Neural progenitor cell (in vitro differentiated cells): ENCODE results near the gene TRPV5.

Source experiments
- CTCF ChIP-seq: fragments of 200-600 bp; sonication (generic); IDR thresholded peaks from 2 replicates; pipeline ENCODE4 v1.5.1; 2017; ENCODE audit warnings: antibody characterized with exemption, mild to moderate bottlenecking
- EZH2 ChIP-seq: fragments of 200-600 bp; sonication (generic); IDR thresholded peaks from 2 replicates; pipeline ENCODE4 v1.6.1; 2017; ENCODE audit warnings: antibody characterized with exemption, mild to moderate bottlenecking, moderate library complexity

- no peak for TF ChIP-seq CTCF
- TF ChIP-seq EZH2, result no peak
These were observed 54.5 kb downstream of the TRPV5 start for GRCh38 chr7:142879060-142879459.
